Gastrocnemius medialis (tissue), 4 donors: Measurements from ENCODE around the gene N4BP2L1.

Experiments used
- POLR2A ChIP-seq, 2 donors: fragments of 450-650 bp; IDR thresholded peaks; one replicate each; pipeline ENCODE4 v1.6.1; 2017; ENCODE audit warnings: antibody characterized with exemption in 2 of 2, mild to moderate bottlenecking in 2 of 2, moderate library complexity in 2 of 2
- TF ChIP-seq, protein P1 (sequence below), 5 experiments: fragments of 450-650 bp in 3 of 5; fragments of 200-600 bp in 2 of 5; sonication (generic) in 2 of 5; IDR thresholded peaks in 4 of 5; conservative IDR thresholded peaks in 1 of 5; 1 replicate in 4 of 5; 2 replicates in 1 of 5; pipeline ENCODE4 v1.5.1; 2016 to 2019; ENCODE audit warnings: antibody characterized with exemption in 5 of 5, mild to moderate bottlenecking in 3 of 5, moderate library complexity in 3 of 5

DNA sequence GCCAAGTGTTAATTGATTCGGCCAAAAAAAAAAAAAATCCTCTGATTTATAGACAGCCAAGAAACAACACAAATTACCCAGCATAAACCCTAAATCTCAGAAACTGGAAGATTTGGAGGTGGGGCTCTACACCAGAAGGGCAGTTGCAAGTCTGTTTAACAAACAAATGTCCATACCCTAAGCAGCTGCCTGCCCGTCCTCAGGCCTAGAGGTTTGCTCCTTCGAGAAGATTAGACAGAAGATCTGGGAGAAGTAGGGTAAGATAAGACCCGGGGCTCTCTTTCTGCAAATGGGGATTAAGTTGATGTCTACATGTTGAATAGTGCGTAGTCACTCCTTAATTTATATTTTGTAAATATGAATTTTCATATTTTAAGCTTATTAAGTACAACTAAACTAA lies 3.4 kb upstream of the N4BP2L1 start:
- TF ChIP-seq, protein P1, sequence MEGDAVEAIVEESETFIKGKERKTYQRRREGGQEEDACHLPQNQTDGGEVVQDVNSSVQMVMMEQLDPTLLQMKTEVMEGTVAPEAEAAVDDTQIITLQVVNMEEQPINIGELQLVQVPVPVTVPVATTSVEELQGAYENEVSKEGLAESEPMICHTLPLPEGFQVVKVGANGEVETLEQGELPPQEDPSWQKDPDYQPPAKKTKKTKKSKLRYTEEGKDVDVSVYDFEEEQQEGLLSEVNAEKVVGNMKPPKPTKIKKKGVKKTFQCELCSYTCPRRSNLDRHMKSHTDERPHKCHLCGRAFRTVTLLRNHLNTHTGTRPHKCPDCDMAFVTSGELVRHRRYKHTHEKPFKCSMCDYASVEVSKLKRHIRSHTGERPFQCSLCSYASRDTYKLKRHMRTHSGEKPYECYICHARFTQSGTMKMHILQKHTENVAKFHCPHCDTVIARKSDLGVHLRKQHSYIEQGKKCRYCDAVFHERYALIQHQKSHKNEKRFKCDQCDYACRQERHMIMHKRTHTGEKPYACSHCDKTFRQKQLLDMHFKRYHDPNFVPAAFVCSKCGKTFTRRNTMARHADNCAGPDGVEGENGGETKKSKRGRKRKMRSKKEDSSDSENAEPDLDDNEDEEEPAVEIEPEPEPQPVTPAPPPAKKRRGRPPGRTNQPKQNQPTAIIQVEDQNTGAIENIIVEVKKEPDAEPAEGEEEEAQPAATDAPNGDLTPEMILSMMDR (IDR thresholded peaks at IDR 0.05 in 4 of 5, conservative IDR thresholded peaks at IDR 0.05 in 1 of 5), result no peak
- no peak for TF ChIP-seq POLR2A (IDR thresholded peaks at IDR 0.05)
